ENCODE results near the gene HOXA9.

Gene HOXA9

DNA sequence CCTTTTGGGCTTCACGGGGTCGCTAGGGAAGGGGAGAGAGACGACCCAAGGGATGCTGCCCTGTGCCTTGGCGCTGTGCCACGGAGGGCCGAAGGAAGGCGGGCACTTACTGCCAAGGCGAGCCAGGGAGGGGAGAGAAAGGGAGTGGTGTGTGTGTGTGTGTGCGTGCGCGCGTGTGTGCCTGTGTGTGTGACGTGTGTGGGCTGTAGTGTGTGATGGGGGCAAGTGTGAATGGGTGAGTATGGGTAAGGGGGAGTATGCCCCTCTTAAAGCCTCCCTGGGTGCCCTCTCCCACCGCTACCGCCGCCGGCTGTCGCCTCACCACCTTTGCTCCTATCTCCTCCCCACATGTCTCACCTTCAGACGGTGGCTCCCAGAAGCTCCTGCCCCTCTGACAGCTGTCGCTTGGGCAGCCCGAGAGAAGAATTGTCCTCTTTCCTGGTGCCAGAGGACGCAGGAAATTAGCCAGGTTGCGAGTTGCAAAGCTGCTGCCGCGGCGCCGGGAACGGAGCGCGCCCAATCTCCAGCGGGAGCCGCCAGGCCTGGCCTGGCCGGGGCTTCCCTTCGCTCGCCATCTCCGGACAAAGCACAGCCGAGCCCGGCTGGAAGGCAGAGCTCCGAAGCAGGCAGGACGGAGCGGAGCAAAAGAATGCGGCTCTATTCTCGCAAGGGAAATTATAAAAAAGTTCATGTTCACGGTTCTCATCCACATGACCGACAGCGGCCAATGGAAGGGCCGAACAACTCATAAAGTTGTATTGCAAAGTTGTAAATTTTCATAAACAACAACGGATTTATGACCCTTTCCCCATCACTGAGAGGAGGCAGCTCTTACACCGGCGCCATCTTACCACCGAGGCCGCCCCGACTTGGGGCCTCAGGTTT lies 13.2 kb downstream of the HOXA9 start, which contains the start of gene HOXA3:
TSS of gene HOXA3 (minus strand) at position 653 of the 885 bp plus-strand sequence. CDS start 41,943 bp downstream, outside the sequence.
- Histone ChIP-seq H3K4me3 (ENCODE audit: low read depth, low read length) (no peak within 1 kb of the TSS; the same call in 1 of the 2 replicates), H3K4me1 (no peaks in the 10 kb centered on the region), H3K36me3 (no peaks in the 10 kb centered on the region), H3K9me3 (no peaks in the 10 kb centered on the region), H3K27me3 (peaks cover 100% of the 10 kb centered on the region)
- TF ChIP-seq, protein P1, sequence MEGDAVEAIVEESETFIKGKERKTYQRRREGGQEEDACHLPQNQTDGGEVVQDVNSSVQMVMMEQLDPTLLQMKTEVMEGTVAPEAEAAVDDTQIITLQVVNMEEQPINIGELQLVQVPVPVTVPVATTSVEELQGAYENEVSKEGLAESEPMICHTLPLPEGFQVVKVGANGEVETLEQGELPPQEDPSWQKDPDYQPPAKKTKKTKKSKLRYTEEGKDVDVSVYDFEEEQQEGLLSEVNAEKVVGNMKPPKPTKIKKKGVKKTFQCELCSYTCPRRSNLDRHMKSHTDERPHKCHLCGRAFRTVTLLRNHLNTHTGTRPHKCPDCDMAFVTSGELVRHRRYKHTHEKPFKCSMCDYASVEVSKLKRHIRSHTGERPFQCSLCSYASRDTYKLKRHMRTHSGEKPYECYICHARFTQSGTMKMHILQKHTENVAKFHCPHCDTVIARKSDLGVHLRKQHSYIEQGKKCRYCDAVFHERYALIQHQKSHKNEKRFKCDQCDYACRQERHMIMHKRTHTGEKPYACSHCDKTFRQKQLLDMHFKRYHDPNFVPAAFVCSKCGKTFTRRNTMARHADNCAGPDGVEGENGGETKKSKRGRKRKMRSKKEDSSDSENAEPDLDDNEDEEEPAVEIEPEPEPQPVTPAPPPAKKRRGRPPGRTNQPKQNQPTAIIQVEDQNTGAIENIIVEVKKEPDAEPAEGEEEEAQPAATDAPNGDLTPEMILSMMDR (IDR thresholded peaks at IDR 0.05; ENCODE audit: low read depth, low read length) = no peak
- DNase-seq = peak; percentile 10

DNA sequence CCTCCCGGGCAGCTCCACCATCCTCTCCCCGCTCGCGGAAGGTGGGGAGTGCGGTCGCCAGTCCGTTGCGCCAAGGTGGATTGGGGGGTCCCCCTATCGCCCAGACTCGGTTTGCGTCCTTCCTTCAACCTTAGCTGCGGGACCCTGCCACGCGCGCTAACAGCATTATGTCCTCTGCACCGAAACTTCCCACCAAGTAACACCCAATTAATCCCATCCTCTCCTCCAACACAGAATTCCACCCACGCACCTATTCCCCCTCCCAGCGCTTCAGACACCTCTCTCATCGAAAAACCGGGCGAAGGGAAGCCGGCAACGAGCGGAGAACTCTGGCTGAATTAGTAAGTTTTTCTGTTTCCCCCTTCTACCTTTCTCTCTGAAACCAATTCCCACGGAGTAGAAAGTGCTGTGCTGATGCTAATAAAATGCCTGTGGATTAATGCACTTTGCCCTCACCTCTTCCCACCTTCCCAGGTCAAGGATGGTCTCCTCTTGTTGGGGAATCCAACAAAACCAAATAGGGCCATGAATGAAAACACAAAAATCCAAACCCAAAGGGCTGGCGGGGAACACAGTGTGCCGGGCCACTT lies 13.9 kb downstream of the HOXA9 start:
- Histone ChIP-seq H3K36me3 (no peaks in the 10 kb centered on the region), H3K27me3 (peaks cover 100% of the 10 kb centered on the region), H3K9me3 (no peaks in the 10 kb centered on the region), H3K4me1 (no peaks in the 10 kb centered on the region), H3K4me3 (ENCODE audit: low read depth, low read length) (peak overlapping the region; percentile 56)
- TF ChIP-seq, protein P1 (IDR thresholded peaks at IDR 0.05; ENCODE audit: low read depth, low read length) = no peak
- DNase-seq = no peak

DNA sequence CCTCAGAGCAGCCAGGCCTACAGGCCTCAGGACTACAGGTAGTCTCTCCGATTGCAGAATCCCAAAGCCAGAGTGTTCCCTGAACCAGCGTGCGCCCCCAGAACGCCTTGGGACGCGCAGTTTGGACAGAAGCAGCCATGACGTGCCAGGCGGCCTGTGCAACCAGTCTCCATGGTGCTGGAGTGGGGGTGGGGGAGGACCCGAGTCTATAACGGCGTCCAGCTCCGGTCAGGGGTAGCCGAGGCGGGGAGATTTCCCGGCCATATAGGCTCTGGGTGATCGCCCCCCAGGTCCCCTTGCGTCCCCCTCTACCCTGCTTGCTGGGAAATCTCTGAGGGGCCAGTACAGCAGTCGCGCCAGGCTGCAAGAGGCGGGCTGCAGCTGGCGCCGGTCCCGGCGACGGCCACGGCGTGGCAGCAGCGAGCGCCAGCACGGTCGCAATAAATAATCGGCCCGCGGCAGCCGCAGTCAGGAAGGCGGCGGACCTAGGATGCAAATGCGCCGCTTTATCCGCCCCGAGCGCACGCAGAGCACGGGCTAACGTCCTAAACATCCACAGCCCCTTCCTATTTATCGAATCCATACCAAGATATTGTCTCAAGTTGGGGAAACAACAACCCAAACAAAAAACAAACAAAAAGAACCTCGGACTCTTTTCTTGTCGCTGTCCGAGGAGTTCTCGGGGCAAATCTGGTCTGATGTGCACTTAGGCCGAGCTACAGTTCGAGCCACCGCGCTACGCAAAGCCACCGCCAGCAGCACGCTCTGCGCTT lies 14.6 kb downstream of the HOXA9 start:
- TF ChIP-seq, protein P1 (IDR thresholded peaks at IDR 0.05; ENCODE audit: low read depth, low read length) = peak; percentile 72
- Histone ChIP-seq H3K9me3 (no peaks in the 10 kb centered on the region), H3K4me1 (no peaks in the 10 kb centered on the region), H3K36me3 (no peaks in the 10 kb centered on the region), H3K4me3 (ENCODE audit: low read depth, low read length) (peak overlapping the region; percentile 56), H3K27me3 (peaks cover 100% of the 10 kb centered on the region)
- DNase-seq = peak; percentile 77

DNA sequence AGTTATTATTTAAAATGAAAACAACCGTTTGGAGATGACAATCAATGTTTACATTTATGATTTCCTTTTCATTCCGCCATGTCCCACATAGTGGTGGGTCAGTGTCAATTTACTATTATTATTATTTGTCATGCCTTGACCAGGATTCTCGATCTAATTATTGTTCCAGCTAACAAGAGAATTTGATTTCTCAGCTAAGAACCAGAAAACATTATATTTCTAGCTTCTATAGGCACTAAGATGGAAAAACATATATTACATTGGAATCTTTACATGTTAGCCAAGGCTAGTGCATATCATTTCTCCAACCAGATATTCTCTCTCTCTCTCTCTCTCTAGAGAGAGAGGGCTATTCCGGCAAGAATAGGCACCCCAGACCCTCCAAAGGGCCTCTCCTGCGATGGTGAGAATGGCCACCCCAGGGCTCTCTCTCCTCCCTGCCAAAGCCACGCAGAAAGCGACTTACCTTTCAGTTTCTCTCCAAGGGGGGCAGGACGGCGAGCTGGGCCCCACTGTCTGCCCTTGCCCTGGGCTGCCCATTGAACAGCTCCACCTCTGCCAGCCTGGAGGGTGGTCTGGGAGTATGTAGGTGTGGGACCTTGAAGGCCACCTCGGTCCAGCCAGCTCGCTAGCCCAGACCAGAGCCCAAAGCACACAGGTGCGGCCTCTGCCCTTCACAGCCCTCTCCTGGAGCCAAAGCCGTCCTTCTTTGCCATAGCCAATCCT lies 15.3 kb downstream of the HOXA9 start:
- Histone ChIP-seq H3K36me3 (no peaks in the 10 kb centered on the region), H3K4me3 (ENCODE audit: low read depth, low read length) (peak overlapping the region; percentile 56), H3K27me3 (peaks cover 100% of the 10 kb centered on the region), H3K4me1 (no peaks in the 10 kb centered on the region), H3K9me3 (no peaks in the 10 kb centered on the region)
- DNase-seq = no peak
- TF ChIP-seq, protein P1 (IDR thresholded peaks at IDR 0.05; ENCODE audit: low read depth, low read length) = no peak

DNA sequence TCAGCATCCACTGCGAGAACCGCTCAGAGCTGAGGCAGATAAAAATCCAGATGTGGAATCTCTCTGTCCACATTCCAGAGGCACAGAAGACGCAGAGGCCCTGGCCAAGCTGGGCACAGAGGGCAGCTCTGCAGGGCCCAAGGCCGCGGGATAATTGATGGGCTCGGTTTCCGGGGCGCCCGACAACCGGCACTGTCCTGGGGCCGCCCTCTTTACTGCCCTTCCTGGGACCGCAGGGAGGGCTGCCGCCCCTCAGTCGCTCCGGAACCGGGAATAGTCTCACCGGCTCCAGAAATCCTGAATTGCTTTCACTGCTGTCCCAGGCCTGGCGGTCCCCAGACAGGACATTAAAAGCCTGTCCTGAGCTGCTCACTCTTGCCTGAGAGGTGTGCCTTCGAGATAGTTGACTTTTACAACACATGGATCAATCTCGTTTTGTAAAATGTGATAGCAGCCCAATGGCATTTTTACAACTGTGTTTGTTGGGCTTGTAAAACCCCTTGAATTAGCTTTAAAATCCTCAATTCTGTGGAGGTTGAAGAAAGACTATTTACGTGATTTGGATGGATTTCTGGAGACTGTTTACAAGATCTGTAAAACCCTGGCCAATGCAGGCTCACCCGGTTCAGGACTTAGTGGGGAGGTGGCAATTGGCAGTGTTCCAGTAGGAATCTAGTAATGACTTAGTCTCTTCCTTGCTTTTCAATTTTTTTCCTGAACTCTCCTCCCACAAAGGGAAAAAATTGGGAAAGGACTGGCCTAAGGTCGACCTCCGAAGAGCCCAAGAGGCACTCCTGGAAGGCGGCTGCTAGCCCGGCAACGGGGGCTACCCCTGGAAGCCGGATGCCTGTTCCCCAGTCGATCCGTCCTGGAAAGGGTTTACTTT lies 16.3 kb downstream of the HOXA9 start:
- Histone ChIP-seq H3K27me3 (peaks cover 100% of the 10 kb centered on the region), H3K9me3 (no peaks in the 10 kb centered on the region), H3K36me3 (no peaks in the 10 kb centered on the region), H3K4me1 (no peaks in the 10 kb centered on the region), H3K4me3 (ENCODE audit: low read depth, low read length) (no peak overlapping the region)
- TF ChIP-seq, protein P1 (IDR thresholded peaks at IDR 0.05; ENCODE audit: low read depth, low read length) = no peak
- DNase-seq = no peak

All from BE2C (cell line).